Brain pericyte (primary cell): ENCODE results near the gene USP21.

Experiments
- DNase-seq: peaks from one replicate; pipeline ENCODE4 v3.0.0-alpha.2; 2012; ENCODE audit warnings: low read depth, low spot score

The USP21 gene

DNA sequence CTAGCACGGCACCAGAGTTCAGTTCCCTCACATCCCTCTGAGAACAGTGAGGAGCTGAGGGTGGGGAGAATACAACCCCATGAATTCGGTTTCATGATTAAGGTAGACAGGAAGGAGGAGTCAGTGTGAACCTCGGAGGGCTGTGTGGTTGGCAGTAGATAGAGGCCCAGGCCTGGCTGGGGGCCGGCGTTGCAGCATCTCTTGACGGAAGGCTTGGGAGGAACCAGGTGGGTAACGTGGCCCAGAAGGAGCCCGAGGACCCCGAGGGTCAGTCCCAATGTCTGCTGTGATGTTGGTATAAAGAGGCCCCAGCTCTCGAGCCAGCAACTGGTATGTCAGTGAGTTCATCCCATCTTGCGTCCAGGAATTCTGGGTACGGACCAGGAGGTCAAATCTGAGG is 12.4 kb downstream of the USP21 start:
- no peak for DNase-seq

DNA sequence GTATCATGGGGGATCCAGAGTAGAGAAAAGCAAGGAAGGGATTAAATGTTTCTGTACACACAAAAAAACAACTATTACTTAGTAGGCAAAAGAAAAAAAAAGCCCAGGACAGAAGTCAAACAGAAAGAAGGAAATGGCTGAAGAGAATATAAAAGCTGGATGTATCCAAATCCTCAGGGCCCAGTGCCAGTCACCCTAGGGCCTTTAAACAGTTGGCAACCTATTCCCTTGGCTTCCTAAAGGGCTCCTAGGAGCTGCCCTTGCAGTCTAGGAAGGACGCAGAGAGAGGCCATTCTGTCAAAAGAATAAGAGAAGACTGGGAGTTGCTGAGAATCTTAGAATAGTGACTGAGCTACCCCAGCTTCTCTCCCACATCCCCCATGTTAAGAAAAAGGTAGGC is 13.0 kb downstream of the USP21 start:
- no peak for DNase-seq

DNA sequence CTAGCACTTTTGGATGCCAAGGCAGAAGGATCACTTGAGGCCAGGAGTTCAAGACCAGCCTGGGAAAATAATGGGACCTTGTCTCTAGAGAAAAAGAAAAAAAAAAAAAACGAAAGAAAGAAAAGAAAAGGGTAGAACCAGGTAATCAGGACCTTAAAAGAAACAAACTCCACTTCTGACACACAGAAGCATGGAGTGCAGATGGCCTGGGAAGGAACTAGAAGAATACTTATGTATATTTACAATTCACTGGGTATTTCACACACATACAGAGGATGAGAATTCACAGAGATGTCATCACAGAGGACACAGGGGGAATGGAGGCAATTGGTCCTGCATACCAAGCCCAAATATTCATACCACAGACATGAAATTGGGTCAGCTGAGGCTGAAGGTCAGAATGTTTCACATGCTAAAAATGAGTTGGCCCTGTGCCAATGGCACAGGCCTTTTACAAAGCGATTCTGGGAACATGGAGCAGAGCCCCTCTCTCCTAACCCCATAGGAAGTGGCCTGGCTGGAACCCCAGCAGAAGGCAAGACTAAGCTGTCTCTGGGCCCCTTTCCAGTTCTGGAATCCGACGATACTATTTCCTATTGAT is 13.6 kb downstream of the USP21 start:
- DNase-seq = no peak

DNA sequence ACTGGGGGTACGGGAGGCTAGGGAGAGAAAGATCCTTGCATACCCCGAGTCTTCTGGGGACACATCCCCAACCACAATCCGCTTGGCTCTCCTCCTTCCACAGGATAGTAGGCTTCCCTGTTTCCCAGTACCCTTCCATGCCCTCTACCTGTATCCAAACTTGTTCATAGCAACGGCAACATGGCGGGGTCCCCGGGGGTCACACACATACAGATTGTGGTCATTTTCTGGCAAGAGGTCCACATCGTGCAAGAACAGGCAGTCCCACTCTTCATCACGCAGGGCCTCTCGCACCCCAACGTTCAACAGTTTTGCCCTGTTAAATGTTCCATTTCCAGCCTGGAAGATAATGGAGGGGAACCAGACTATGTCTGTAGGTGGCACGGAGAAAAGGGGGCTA is 14.4 kb downstream of the USP21 start:
- no peak for DNase-seq

DNA sequence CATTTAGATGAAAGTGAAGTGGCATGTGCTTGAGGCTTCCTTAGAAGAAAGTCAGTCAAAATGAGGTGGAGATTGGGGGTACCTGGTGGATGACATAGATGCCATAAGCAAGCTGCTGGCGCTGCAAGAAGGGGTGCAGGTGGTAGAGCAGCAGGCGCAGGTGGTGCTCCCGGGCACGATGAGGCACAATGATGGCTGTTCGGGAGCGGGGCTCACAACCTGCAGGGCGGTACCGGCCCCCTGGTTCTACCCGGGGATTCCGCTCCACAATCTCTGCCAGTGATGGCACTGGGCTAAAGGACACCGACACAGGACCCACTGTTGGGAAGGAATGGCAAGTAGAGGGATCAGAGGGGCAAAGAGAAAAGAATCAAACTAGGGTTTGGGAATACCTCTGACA is 15.6 kb downstream of the USP21 start:
- no peak for DNase-seq

DNA sequence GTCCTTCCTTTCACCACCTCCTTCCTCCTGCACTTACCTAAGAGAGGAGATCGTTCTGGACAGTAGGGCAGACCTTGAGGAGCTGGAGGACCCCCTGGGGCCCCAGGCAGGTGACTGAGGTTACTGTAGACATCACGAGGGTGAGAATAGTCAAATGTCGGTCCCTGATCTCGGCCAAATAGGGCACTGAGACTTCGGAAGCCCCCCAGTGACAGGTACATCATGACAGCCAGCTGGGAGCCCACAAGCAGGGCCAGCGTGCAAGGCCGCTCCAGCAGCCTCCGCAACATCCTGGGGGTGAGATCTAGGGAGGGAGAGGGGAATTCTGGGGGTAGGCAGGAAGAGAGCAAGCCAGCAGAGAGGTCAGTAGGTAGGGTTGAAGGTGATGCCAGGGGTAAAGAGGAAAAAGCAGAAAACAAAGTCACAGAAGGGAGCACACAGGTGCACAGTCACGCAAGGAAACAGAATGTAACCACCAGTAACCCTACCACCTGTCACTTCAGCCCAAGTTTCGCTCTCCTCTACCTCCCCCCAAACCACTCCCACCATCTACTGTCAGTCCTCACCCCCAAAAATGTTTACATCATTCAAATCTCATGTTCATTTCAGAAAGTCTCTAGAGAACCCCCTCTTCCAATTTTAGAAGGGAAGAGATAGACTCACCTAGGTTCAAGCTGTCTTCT is 16.6 kb downstream of the USP21 start:
- no peak for DNase-seq

DNA sequence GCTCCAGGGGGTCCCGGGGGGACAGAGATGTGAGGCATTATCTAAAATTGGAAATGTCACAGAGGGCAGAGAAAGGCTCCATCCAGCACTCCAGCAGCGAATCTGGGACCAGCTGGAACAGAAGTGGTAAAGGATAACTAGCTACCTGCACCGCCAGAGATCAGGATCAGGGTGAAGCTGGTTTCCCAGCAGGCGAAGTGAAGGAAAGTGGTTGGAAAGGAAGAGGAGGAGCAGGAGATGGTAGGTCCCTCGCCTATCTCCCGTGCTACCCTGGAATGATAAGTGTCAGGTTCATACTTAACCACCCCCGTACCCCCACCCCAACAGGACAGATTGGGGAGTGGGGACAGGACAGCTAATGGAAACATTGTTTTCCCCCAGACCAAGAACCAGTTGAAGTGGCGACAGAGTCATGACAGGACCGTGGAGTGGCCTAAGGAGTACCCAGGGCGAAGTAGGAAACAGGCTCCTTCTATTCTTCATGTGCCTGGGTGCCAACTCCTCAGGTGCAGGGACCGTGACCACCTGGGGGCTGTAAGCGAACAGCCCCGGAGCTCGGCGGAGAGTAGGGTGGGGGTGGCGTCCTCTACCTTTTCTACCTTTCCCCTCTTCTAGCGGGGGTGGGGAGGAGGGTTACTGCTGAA is 17.3 kb downstream of the USP21 start:
- no peak for DNase-seq

DNA sequence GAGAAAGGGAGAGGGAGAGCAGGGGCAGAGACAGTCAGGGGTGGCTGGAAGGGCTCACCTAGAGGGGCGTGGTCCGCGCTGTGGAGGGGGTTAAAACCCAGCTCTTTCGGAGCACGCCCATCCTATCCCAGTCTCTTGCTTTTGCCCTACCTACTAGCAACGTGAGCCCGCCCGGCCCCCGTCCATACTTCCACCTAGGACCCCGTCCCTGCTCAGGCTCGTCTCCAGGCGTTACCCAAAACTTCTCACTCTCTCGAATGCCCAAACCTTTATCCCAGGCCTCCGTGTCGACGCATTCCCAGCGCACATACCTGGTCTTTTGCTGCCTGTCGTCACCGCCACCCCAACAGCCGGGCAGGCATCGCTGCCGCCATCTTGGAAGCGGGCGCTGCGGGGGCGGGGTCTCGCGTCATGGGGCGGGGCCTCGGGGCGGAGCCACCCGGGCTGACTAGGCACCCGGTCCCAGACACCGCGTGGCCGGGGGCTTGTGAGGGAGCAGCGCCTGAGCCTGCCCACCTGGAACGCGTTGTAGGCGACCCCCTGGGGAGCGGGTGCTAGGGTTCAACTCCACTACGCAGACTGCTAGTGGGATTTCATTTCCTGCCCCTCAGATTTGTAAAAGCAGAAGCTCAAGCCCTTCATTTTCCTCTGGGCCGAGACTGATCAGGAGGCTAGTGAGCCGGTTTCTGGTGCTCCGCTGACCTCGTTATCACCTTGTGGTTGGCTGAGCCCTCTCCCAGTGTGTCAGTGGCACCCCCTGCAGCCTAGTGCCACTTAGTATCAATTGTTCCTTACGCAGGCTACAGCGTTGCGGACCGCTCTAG is 18.0 kb downstream of the USP21 start, which contains the start of gene B4GALT3:
Gene B4GALT3, minus strand, starts transcription at position 396 of the 824 bp plus-strand sequence. CDS start 1,447 bp downstream, outside the sequence.
- DNase-seq = peak; percentile 46

DNA sequence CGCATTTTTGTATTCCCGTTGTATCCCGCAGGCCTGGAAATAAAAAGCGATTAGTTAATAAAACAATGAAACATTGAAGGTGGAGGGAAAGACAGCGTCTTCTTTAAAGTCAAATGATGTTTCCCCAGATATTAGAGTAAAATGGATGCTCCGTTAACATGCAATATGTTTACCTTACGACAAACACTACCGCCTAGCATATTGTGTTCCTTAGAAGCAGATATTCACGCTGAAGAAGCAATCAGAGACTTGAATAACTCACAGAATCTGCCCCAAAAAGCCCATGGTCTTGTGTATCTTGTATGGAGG is 18.6 kb downstream of the USP21 start:
- no peak for DNase-seq

DNA sequence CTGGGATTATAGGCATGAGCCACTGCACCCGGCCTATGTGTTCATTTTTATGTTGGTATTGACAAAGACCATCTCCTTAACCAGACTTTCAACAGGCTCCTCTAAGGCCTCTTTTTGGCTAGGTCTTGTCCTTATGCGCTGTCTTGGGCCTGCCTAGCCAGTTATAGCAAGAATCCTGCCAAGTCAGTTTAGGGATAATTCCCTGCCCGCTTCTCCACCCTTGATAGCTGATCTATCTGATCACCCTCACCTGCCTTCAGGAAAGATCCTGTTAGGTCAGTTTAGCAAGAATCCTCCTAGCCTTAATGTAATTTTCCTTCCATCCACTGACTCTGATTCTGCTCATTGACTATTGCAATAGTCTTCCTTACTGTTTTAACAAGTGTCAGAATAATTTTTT is 20.4 kb downstream of the USP21 start:
- DNase-seq = no peak

DNA sequence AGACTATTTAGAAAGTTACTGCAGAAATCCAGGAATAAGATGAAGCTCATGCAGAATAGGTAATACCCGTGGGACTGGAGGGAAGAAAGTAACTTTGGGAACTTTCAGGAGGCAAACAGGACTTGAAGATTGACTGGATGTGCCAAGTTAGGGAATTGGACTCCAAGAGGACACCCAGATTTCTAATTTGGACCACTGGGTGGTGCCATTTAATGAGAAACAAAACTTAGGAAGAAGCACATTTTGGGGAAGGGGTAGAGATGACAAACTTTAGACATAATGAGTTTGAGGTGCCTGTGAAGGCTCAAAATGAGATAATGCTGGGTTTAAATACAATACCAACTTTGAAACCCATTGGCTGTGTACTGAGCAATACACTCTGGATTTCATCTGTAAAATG is 21.3 kb downstream of the USP21 start:
- no peak for DNase-seq

DNA sequence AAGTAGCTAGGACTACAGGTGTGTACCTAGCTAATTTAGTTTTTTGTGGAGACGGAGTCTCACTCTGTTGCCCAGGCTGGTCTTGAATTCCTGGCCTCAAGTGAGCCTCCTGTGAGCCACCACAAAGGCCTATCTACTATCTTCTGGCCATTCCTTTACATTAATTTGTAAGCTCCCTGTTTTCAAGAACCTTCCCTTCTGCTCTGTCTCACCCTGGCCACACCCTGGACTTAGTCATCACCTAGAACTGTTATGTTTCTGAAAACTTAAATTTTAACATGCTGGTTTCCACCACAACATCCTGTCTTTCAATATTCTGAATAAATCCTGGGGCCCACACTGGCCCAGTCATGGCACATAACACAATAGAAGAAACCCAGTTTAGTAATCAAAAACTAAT is 22.9 kb downstream of the USP21 start:
- no peak for DNase-seq

DNA sequence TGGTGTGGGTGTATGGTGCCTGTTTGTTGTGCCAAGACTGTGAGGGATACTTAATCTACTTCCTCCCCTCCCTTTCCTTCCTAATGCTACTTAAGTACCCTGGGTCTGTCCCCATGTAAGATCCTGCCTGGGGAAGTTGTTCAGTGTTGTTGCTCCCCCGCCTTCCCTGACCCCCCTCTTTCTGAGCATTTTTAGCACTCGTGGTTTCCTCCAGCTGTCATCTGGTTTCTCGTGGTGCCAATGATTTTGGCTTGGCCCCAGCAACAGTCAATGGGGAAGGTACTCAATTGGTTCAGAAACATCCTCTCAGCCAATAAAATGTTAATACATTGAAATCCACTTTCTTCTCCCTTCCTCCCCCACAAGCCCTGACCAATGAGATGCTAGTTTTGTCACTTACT is 26.0 kb downstream of the USP21 start:
- no peak for DNase-seq

DNA sequence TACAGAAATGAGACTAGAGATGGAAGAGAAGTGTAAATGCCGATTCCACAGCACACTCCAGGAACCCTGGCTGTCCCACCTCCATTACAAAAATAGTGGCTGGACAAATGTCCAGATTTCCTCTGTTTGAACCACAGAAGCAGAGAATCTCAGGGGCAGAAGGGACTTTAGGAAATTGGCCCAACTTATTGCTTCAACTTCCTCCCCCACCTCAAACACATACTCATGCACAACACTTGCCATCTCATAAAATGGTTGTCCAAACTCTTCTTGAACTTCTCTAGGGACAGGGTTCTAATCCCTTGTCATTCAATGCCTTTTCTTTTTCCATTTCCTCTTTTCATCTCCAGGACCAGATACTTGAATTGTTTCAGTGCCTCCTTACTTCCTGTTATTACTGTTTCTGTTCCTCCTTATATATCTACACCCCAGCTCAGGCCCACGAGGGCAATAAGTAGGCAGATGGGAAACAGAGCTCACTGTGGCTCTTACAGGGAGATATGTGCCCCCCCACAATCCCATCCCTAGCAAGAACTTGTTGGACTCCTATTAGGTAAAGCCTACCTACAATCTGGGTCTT is 26.5 kb downstream of the USP21 start:
- no peak for DNase-seq

DNA sequence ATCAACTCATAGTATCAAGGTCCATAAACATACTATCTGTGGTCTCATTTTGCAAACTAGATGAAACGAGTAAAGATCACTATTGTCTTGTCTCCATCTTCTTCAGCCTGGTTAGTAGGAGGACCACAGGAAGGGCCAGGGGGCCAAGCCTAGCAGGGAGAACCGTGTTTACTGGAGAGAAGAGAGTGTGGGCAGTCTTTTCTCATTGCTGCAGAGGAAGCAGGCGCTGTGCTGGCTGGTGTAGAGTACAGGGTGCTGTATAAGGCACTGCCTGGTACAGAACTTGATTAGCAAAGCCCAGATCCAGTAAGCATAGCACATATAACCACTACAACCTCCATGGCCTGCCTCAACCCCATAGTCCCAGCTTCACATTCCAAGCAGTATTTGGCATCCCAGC is 28.0 kb downstream of the USP21 start:
- no peak for DNase-seq

DNA sequence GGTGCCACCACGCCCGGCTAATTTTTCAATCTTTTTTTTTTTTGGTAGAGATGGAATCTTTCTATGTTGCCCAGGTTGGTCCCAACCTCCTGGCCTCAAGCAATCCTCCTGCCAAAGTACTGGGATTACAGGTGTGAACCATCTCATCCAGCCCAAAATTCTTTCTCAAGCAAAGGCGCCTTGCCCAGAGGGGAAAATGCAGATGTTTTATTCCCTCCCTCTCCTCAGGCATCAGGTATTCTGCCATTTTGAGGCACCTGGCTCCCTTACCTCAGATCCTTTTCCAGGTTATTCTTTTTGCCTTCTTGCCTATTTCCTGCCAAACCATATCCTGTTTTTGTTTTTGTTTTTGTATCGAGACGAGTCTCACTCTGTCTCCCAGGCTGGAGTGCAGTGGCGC is 29.1 kb downstream of the USP21 start:
- DNase-seq = no peak

DNA sequence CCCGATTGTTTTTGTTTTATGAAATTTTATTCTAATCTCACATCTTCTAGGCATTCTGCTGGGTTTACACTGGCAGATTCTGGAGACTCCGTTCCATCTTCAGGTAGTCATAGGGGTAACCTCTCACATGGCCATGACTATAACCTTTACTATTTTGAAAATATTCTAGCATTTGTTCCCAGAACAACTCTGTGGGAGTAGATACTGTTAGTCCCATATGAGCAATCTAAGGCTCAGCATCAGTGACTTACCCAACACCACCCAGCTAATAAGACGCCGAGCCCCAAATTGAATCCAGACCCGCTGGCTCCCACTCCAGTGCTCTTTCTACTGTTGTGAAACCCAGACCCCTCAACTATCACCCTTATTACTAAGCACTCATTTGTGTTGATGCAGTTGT is 29.7 kb downstream of the USP21 start:
- no peak for DNase-seq

DNA sequence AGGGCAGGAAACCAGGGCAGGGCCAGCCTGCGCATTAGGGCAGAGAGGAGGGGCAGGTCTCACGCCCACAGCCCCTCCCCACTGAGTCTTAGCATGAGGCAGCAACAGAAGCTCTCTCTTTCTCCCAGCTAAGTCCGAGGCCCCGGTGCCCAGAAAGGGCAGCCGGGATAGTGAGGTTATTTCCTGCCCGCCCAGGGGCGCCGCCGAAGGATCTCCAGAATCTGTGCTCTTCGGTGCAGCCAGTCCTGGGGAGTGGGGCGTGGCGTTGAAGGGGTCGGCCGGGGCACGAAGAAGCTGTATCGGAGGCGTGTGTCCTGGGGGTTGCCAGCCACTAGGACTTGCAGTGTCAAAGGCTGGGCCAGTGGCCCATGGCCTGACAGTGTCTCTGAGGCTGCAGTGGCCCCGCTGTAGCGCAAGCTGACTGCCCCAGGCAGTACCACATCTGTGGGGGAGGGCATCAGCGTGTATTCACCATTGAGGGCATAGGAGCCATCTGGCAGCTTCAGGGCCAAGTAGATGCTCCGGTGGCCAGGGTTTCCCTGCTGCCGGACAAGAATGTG is 31.7 kb downstream of the USP21 start:
- DNase-seq = no peak

DNA sequence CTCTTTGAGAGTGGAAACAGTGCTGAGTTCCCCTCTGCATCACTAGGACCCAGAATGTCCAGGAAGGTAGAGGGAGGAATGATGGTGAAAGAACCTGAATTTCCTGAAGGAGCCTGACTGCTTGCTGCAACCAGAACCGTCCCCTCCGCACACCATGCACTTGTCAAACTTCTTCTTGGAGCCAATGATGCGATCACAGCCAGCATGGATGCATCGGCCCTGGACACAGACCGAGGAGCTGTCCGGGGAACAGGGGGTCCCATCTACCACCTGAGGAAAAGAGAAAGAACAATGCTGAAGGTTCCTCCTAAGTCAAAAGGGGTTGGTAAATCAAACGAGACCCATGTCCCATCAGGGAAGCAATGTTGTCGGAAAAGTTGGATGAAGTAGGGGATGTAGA is 32.7 kb downstream of the USP21 start:
- DNase-seq = no peak

DNA sequence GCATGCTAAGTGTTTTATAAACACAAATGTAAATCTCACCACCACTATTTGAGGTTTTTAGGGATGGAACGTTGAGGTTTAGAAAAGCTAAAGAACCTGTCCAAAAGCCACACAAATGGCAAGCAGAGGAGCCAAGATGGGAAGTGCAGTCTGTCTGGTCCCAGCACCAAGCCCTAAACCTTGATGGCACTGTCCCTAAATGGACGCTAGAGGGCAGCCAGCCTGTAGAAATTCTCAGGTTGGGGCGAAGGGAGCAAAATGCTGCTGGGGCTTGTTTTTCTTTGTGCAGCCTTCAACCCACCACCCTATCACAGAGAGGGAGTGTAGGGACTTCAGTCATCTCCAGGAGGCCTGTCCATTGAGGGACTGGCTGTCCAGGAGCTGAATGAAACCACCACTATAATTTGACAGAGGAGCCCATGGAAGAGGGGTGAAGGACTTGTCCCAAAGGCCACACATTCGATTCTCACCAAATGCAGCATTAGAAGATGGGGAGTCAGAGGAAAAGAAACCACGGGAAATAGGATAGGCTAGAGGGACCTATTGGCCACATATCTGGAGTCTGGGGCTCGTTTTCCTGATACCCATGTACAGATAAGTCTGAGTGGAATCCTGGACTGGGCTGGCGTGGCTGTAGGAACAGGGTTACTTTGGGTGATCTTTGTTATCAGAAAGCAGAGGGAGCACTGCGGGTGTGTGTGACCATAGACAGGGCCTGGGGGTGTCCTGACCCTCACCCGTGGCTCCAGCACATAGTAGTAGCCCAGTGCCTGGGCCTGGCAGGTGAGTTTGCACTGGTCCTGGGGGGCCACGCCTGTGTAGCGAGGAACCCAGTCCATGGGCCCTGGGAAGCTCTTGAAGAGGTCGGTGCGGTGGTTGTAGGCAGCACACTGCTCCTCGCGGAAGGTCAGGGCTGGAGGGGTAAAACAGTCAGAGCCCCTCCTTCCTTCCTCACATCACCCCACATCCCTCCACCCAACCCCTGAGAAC is 33.5 kb downstream of the USP21 start:
- no peak for DNase-seq
